Esophagus mucosa (tissue), 1 donor: Measurements from ENCODE around the gene MST1R. TPM values are rescaled to one million over a fixed set of nuclear protein-coding genes. Genes with fewer than 3 reads are reported as not detected.
A peak's percentile ranks its signal among the peaks of the same experiment; 100 is the strongest.

Experiments
- ATAC-seq: fragments of 200-7000 bp; cut with Tn5 transposase; one replicate; pipeline ENCODE4 v1.9.1; 2020
- total RNA-seq: library from RNA; stranded (reverse); gene quantifications from one replicate; pipeline ENCODE4 v1.2.4, GENCODE V29; 2023
- donor health status: DM: yes; HTN: yes; CAD: no.

Gene MST1R
- total RNA-seq, 1 donor from 2014 or later, result 14.1 TPM

DNA sequence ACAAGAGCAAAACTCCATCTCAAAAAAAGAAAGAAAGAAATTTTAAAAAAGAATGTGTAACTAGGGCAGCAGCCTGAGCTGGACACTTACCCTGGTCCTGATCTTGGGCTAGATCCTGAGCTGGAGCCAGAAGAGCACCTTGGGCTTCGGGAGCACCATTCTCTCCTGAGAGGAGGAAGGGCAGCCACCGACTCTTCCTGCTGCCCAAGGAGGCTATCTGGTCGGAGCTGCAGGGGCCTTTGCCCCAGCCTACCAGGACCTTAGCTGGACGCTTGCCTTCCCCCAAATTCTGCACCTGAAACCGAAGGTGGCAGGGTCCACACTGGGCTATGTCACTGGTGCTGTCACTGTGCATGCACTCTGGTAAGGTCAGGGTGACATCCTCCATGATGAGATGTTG is 27.1 kb downstream of the MST1R start:
- ATAC-seq, result no peak

DNA sequence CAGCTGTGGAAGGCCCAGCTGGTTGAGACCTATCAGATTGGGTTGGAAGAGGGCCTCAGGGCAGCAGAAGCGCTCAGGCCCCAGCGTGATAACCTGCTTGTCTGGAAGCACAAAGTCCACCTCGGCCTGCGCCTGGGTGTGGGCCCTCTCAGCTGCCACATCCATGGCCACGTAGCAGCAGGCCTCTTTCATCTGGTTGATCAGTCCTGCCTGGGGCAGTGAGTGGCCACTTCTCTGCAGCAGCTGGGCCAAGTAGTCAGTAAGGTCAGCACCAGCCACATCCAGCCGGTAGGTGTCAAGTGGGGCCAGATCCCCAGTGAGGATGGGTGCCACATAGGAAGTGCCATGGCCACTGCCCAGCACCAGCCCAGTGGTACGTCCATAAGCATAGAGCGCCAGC is 30.1 kb downstream of the MST1R start:
- ATAC-seq, result no peak

DNA sequence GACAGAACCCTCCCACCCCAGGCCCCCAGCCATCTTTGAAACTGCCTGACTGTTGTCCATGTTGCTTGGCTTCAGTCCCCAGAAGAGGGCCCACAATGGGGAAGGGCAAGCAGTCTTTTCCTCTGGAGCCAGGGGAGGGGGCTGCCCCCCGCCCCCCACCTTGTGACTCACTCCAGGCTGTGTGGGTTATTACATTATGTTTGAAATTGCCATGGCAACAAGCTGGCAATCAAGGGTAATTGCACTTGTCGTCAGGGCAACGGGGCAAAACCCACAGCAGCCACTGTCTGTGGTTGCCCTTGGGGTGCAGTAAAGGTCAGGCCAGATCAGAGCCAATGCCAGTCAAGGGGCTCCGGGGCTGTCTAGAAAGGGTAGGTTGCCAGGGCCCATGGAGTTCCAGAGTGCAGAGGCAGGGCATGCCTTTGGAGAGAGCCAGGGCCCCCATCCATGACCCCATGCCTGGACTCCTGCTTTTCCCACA is 30.8 kb downstream of the MST1R start:
- ATAC-seq, result no peak

DNA sequence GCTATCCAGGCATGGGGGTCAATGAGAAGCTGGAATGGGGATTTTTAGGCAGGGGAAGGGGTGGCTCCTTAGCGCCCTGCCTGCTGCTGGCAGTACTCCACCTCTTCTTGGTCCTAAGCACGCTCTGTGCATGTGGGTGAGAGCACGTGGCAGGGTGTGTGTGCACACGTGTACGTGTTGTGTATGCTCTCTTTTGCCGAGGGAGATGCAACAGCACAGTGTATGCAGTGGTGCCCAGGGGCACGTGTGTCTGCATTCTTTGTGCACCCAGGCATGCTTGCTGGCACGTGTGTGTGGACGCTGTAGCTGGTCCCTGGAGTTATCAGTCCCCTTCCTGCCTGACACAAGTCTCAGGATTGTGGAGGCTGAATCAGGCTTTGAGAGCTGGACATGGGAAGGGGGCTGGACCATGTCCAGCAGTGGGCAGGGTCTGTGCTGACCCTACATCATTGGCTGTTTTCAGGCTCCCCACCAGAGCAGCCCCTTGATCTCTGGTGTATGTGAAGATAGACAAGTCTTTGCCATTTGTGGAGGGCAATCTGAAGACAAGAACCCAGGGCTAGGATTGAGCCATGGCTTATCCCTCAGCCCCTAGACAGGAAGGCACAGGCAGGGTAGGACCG is 32.0 kb downstream of the MST1R start:
- no peak for ATAC-seq

GRCh38 chr3:49869525-49870126 is 34.0 kb downstream of the MST1R start, which contains the start of gene CAMKV:
Gene CAMKV (minus strand): TSS chr3:49869906. CDS start chr3:49862388, 7,518 bp downstream.
- no peak for ATAC-seq

DNA sequence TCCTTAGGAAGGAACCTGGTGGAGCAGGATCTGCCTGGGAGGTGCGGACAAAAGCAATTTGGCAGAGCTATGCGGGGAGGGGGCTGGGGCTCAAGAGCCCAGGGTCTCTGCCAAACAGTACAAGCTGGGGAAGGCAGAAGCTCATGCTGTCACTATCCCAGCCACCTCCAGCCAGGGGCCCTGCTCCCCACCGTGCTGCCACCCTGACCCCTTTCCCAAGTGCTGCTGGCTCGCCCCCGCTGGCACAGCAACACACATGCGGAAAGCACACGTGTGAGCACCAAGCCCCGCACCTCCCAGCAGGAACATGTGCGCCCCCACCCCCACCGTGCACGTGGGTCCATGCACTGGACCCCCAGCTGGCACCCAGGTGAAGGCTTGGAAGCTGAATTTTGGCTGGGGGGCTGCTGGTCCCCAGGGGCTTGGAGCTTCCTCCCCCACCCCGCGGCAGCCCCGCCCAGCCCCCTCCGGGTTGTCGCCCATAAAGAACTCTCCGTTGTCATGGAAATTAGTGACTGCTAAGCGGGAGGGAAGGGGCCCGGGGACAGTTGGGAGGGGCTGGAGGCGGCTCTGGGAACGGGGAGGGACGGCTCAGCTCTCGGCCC is 34.7 kb downstream of the MST1R start:
- no peak for ATAC-seq

- peak; percentile 29 for ATAC-seq
Measured at GRCh38 chr3:49867871-49868321, 35.8 kb downstream of the MST1R start.

DNA sequence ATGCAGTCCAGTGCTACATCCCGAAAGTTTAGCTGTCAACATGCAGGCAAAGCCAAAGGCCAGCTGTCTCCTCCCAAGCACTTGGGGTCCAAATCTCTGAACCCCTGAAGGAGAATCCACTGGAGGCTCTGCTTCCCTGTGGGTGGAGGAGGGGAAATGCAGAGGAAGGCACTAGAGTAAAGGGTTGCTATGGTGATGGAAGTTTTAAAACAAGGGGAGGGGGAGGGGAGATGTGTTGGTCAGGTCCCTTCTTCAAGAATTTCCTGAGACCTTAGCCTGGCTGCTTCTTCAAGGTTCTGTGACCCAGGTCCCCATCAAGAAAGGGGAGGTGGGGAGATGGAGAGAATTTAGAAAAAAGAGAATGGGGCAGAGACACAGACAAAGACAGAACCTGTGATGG is 36.3 kb downstream of the MST1R start:
- no peak for ATAC-seq

- no peak for ATAC-seq
Measured at GRCh38 chr3:49865198-49865784, 38.4 kb downstream of the MST1R start.

DNA sequence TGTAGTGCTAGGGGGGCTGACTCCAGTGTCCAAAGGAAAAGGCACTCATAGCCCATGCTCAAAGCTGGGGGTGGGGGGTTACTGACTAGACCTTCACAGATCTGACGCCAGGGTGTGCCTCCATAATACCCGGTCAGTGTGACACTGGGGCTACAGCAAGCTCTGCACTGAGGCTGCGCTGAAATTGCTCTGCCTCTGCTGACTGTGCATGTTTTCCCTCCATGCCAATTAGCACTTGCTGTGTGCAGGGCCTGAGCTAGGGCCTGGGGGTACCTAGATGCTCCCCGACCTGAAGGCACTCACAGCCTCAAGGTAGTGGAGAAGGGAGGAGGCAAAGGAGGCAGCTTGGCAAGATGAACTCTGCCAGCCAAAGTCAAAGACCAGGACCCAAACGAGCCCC is 39.2 kb downstream of the MST1R start:
- no peak for ATAC-seq

GRCh38 chr3:49859576-49860305 is 43.9 kb downstream of the MST1R start:
- no peak for ATAC-seq

DNA sequence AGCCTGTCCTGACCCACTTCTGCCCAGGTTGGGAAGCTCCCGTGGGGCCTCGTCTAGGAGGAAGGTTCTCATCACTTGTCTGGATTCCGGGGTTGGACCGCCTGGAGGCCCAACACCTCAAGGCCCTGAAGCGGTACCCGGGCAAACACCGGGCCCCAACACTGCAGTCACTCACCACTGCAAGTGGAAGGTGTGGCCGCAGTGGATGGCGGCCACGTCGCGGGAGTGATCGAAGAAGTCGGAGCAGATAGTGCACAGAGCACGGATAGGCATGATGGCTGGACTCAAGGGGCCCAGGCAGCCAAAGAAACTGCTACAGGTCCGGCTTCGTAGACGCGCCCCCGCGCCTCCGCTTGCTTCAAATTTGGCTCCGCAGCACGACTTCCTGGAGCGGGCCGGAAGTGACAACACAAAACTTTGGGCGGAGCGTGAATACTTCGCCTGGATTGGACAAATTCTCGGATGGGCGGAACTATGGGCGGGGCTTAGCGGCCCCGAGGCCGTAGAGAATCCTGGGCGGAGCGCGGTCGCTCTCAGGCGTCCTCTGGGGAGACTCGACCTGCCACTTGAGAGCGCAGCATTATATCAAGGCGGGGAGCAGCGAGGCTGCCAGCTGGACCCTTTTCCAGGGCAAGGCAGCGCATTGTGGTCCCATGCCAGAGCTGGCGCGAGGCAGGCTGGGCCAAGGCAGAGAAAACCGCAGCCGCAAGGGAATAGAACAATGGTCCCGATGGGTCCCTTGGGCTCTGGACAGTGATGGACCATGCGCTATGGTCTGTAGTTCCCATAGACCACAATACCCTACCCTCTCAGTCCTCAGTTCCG is 47.3 kb downstream of the MST1R start, which contains the start of gene TRAIP:
TSS of gene TRAIP (minus strand) at position 384 of the 825 bp plus-strand sequence. CDS start at position 273, 111 bp downstream.
- peak; percentile 99 for ATAC-seq

GRCh38 chr3:49855662-49856061 is 48.0 kb downstream of the MST1R start:
- no peak for ATAC-seq

DNA sequence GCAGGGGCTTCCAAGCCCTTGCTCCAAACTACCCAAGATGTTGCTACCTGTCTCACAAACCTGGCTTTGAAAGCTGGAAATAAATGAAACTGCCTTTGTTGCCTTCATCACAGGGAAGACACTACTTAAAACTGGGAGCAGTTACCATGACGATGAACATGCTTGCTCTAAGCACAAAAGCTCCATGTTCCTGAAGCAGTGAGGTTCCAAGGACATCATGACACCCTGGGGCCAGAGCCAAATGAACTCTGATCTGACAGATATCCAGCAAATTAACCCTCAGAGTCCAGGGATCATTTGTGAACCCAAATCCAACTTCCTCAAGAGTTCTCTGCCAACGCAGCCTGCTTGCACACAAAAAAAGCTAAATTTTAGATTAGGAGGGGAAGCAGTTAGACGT is 58.0 kb downstream of the MST1R start:
- ATAC-seq, result no peak

DNA sequence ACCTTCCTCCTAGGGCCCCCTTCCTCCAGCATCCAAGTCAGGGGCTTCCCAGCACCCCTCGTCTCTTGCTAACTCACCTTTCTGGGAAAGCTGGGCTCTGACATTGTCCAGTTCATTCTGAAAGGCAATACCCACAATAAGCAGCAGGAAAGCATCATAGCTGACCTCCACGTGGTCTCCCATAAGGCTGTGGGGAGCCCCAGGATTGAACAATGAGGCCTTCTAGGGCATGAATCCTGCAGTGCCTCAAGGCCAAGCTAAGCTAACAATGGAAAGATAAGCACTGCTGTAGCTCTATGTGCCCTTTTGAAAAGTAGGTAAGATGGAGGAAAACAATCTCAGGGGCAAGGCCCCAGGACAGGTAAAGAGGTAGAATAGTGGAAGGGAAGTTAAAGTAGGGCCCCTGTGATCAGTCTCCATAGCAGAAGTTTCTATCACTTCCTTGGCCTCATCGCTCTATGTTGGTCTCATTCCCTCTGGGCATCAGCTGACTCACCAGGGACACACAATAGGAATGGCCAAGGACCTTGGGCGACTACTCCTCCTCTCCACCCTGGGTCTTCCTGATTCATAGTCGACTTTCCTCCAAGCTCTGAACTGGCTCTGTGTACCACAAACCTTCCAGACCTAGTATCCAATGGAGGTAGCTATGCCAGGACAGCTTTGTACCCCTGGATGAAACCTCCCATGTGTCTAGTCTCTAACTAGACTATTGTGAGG is 59.0 kb downstream of the MST1R start:
- ATAC-seq, result no peak

DNA sequence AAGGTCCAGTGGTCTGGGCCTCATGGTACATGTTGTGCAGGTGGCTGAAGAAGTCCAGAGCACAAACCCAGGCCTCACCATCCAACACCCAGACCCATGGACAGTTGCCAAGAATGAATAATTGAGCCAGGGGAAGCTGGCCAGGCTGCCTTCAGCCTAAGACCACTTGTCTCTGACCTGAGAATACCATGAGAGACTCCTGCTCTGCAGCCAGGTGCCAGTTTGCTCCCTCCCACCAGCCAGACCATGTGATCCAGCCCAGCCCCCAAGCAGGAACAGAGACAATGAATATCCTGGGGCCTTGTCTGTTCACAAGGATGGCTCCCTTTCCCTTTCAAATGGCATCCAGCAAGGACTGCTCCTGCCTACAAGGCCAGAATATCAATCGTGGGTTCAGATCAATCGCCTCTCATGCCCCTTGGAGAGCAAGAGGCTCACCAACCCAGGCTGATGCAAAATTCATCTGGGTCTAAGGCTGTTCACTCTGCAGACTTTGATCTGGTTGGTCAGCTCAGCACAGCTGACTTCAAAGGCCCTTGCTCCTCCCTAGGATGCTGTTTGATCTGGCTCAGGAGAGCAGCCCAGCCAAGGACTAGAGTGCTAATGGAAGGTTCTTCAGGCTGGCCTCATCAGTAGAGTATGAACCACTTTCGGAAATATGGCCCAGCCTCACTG is 60.7 kb downstream of the MST1R start:
- ATAC-seq, result no peak

DNA sequence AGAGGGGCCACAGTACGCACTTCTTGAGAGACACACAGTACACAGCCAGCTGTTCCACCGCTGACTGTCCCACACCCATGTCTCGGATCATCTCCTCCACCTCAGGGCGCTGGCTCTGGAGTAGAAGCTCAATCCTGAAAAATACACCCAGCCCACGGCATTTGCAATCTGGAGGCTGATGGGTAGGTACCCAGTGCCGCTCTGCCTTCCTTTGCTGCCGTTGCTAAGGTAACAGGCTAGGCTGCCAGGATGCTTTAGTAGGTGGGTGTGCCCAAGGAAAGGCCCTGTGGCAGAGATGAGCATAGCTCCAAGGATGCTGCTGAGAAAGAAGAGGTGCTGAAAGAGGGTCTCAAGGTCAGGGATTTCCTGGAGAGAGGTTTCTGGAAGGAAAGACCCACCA is 61.9 kb downstream of the MST1R start:
- no peak for ATAC-seq

DNA sequence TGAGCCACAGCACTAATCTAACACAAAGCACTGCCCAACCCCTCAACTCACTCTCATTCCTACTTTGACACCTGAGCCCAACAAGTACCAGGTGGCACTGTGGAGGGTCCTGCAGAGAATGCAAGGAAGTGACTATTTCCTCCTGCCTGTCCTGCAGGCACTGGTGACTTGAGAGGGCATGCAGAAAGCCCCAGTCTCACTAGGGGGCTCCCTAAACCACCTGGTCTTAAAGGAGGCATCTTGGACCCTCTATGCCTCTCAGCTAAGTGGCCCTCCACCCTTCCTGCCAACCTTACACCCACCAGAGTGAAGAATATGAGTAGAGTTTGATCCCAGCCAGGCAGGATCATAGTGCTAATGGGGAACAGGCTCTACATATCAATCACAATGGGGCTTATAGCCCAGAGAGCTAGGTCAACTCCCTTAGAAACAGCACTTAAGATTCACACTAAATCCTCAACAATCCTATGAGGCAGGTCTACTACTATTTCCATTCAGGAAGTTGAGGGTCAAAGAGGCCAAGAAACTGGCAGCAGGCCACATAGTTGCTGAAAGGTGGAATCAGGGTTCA is 62.5 kb downstream of the MST1R start:
- ATAC-seq, result no peak

DNA sequence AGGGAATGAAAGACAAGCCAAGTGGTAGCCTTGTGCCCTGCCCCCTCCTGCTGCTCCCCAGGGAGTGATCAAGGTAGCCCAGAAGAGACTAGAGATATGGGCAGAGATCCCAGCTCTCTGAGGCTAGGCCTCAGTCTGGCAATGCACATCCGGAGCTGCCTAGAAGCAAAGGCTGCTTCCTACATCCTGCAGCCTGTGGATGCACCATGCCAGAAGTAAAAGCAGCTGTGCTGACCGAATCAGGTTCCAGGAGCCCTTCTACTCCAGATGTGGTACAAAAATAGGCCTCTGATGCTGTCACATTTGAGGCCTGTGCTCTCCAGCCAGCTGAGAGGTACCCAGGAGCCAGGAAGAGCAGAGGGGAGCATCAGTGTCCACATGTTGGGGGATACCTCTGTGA is 63.3 kb downstream of the MST1R start:
- no peak for ATAC-seq

DNA sequence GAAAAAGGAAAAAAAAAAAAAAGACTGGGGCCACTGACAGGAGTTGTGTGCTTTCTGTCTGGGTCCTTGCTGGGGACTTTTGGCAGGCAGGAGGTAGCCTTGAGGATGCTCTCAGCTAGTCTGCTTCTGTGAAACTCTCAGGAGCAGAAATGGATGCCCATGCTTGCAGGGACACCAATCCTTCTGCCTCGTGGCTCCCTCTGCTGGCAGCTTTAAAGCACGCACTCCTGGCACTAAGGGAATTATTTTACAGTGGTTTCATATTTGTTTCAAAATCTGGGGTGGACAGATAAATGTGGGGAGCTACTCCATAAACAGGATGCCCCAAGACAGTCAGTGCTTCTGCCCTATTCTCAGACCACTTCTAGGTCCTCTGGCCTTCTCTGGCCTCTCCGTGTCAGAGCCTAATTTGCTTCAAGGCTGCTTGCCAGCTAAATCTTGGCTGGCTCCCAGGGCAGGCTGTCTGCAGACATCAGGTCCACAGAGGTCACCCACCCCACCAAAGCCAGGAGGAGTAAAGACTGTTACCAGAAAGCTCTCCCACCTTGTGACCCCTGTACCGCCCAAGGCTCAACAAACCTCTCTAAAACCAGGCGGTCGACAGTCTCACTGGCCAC is 64.4 kb downstream of the MST1R start:
- peak; percentile 84 for ATAC-seq
